Stomach (tissue), 4 donors: ENCODE data around the gene PIEZO2.

Source experiments
- EP300 ChIP-seq: sonication (generic); formaldehyde crosslinking; IDR thresholded peaks from one replicate; pipeline ENCODE4 v1.6.1; 2017; ENCODE audit warnings: antibody characterized with exemption
- POLR2A ChIP-seq, 4 donors: fragments of 450-650 bp; IDR thresholded peaks; one replicate each; pipeline ENCODE4 v1.6.1; 2016; ENCODE audit warnings: antibody characterized with exemption in 4 of 4, control low read depth in 2 of 4, mild to moderate bottlenecking in 1 of 4, moderate library complexity in 1 of 4
- TF ChIP-seq, protein P1 (sequence below), 7 experiments: fragments of 450-650 bp in 4 of 7; fragments of 200-600 bp in 3 of 7; sonication (generic) in 3 of 7; IDR thresholded peaks; one replicate each; pipeline ENCODE4 v1.5.1; 2016 to 2019; ENCODE audit warnings: antibody characterized with exemption in 7 of 7, control low read depth in 2 of 7, mild to moderate bottlenecking in 1 of 7

DNA sequence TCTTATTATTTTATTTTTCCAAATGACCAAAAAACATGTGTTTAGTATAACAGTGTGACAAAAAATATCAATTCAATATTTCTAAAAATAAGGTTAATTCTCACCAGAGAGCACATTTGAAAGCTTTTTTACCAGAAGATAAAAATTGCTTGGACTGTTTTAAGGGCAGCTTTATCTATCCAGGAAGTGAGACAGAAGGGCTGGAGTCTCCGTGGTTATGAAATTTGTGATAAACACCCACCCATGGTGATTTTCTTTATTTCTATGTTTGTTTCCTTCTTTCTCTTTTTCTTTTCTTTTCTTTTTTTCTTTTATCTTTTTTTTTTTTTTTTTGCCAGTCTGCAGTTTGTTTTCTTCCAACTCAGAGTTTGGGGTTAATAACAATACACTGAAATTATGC, 298.5 kb downstream of the PIEZO2 start:
- TF ChIP-seq, protein P1, sequence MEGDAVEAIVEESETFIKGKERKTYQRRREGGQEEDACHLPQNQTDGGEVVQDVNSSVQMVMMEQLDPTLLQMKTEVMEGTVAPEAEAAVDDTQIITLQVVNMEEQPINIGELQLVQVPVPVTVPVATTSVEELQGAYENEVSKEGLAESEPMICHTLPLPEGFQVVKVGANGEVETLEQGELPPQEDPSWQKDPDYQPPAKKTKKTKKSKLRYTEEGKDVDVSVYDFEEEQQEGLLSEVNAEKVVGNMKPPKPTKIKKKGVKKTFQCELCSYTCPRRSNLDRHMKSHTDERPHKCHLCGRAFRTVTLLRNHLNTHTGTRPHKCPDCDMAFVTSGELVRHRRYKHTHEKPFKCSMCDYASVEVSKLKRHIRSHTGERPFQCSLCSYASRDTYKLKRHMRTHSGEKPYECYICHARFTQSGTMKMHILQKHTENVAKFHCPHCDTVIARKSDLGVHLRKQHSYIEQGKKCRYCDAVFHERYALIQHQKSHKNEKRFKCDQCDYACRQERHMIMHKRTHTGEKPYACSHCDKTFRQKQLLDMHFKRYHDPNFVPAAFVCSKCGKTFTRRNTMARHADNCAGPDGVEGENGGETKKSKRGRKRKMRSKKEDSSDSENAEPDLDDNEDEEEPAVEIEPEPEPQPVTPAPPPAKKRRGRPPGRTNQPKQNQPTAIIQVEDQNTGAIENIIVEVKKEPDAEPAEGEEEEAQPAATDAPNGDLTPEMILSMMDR (IDR thresholded peaks at IDR 0.05) = no peak
- no peak for TF ChIP-seq POLR2A (IDR thresholded peaks at IDR 0.05)
- TF ChIP-seq EP300 = no peak
